ENCODE measurements around the gene KANK4. TPM values are rescaled to one million over a fixed set of nuclear protein-coding genes. Genes with fewer than 3 reads are reported as not detected.
A peak's percentile ranks its signal among the peaks of the same experiment; 100 is the strongest.

Gene KANK4
- total and polyA plus RNA-seq, 2 experiments from 2014 or later: 0.65 to 4.0 TPM

DNA sequence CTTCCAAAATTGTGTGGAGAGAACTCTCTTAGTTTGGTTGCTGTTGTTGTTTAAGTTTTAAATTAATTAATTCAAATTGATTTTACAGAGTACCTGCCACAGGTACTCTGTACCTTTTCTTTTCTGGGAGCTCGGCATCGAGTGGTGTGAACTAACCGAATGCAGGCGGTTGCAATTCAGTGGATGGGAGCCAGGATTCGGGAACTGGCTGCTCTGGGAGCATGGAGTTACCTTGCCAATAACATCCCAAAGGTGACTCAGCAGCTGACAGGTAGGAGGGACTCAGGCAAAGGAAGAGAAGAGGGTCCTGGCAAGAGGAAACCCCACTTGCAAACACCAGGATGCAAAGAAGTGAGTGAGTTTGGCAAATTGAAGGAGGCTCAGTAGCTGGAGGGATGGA, 24.7 kb upstream of the KANK4 start:
- no peaks in the 10 kb centered on the region for H3K36me3 ChIP-seq
- no peaks in the 10 kb centered on the region for H3K27me3 ChIP-seq
- no peaks in the 10 kb centered on the region for H3K4me1 ChIP-seq (ENCODE audit: low read depth)
- DNase-seq (ENCODE audit: low read depth in 1 of 2, low spot score in 1 of 2): no peak
- H3K27ac ChIP-seq: no peak overlapping the region
- no peaks in the 10 kb centered on the region for H3K9me3 ChIP-seq (ENCODE audit: low read depth)
- TF ChIP-seq, protein P1, sequence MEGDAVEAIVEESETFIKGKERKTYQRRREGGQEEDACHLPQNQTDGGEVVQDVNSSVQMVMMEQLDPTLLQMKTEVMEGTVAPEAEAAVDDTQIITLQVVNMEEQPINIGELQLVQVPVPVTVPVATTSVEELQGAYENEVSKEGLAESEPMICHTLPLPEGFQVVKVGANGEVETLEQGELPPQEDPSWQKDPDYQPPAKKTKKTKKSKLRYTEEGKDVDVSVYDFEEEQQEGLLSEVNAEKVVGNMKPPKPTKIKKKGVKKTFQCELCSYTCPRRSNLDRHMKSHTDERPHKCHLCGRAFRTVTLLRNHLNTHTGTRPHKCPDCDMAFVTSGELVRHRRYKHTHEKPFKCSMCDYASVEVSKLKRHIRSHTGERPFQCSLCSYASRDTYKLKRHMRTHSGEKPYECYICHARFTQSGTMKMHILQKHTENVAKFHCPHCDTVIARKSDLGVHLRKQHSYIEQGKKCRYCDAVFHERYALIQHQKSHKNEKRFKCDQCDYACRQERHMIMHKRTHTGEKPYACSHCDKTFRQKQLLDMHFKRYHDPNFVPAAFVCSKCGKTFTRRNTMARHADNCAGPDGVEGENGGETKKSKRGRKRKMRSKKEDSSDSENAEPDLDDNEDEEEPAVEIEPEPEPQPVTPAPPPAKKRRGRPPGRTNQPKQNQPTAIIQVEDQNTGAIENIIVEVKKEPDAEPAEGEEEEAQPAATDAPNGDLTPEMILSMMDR (IDR thresholded peaks at IDR 0.05; ENCODE audit: low read depth, low read length): no peak
- no peak overlapping the region for H3K4me3 ChIP-seq

DNA sequence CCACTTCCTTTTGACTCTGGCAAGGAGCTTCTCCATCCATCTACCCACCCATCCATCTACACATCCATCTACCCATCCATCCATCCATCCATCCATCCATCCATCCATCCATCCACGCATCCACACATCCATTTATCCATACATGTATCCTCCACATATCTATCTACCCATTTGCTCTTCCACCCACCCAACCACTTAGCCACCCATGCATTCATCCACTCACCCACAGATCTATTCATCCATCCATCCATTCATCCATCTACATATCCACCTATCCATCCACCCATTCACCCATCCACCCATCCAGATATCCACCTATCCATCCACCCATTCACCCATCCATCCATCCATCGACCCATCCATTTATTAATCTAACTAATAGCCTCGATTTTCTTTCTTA, 23.0 kb upstream of the KANK4 start:
- Histone ChIP-seq H3K4me1 (ENCODE audit: low read depth) (peaks cover 7% of the 10 kb centered on the region), H3K9me3 (ENCODE audit: low read depth) (no peaks in the 10 kb centered on the region), H3K27ac (no peak overlapping the region), H3K4me3 (no peak overlapping the region), H3K36me3 (no peaks in the 10 kb centered on the region), H3K27me3 (no peaks in the 10 kb centered on the region)
- TF ChIP-seq, protein P1 (IDR thresholded peaks at IDR 0.05; ENCODE audit: low read depth, low read length): no peak
- DNase-seq (ENCODE audit: low read depth in 1 of 2, low spot score in 1 of 2): no peak

DNA sequence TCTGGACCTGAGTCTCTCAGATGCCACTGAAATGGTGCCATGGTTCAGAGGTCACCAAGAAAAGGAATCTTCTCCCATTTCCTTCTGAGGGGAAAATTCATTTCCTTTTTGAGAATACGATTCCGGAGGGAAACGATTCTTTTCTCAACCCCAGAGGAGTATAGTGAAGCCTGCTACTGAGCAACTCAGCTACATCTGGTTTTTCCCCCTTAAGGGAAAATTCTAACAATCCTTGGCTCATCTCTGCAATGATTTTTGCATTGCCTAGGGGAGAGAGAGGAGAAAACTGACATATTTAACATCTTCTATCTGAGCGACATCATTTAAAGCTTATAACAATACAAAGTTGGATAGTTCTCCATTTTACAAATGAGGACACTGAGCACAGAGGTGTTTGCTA, 22.4 kb upstream of the KANK4 start:
- no peak overlapping the region for H3K27ac ChIP-seq
- TF ChIP-seq, protein P1 (IDR thresholded peaks at IDR 0.05; ENCODE audit: low read depth, low read length): no peak

DNA sequence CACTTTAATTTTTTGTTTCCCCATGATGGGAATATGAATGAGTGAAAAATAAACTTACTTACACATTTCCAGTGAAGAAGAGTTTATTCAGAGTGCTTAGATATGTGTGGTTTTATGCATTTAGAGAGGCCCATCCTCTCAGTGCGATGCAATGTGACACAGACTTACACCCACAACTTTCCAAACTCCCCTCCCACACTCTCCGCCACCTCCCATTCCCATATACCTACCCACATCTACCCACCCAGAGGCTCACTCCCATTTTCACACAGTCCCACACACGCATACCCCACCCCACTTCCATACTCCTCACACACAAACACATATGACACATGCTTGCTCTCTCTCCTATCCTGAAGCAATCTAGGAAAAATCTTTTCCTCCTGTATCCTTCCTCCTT, 21.9 kb upstream of the KANK4 start:
- TF ChIP-seq, protein P1 (IDR thresholded peaks at IDR 0.05; ENCODE audit: low read depth, low read length): no peak
- Histone ChIP-seq H3K27ac (no peak overlapping the region), H3K27me3 (no peaks in the 10 kb centered on the region), H3K4me1 (ENCODE audit: low read depth) (peaks cover 13% of the 10 kb centered on the region), H3K36me3 (no peaks in the 10 kb centered on the region), H3K9me3 (ENCODE audit: low read depth) (no peaks in the 10 kb centered on the region), H3K4me3 (no peak overlapping the region)
- no peak for DNase-seq (ENCODE audit: low read depth in 1 of 2, low spot score in 1 of 2)

More for the DNA sequence above, 22.4 kb upstream of the KANK4 start:
- Histone ChIP-seq H3K9me3 (ENCODE audit: low read depth) (no peaks in the 10 kb centered on the region), H3K36me3 (no peaks in the 10 kb centered on the region), H3K4me1 (ENCODE audit: low read depth) (peaks cover 13% of the 10 kb centered on the region), H3K4me3 (no peak overlapping the region), H3K27me3 (no peaks in the 10 kb centered on the region)
- DNase-seq (ENCODE audit: low read depth in 1 of 2, low spot score in 1 of 2): no peak

DNA sequence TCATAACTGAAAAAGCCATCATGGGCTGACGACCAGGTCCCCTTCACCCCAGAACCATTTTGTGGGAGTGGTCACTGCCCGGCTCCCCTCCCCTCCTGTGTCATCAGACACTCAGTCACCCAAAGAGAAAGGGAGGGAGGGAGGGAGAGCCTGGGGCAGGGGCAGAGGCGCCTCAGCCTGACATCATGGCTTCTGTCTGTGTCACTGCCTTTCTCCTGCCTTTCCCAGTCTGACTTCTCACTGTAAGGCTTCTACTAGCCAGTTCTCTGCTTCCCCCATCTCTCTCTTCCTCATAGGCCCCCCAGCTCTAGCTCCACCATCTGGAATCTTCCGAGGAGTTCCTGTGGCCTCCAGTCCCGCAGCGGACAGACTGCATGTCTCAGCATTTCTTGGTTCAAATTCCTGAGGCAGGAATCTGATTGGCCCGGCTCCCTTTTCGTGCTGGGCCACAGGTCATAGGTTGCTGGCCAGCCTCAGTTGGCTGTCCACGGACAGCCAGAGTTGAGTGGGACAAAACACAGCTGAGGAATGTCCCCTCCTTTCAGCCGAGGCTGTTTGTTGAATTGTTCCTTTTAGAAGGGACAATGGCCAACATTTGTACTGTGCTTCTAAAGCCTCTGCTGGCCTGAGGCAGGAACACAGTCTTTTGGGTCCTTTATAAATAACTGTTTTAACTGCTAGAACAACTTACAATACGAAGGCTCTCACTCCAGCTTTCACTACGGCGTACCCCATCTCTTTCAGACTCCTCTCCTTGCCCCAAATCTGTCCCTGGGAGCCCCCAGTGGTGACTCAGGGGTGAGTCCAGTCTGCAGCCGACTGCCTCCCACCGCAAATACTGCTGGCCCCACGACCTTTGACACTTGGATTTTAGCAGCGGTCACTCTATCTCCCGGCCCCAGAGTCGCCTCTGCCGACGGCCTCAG, 18.7 kb upstream of the KANK4 start:
- Histone ChIP-seq H3K4me1 (ENCODE audit: low read depth) (peaks cover 13% of the 10 kb centered on the region), H3K36me3 (no peaks in the 10 kb centered on the region), H3K27ac (no peak overlapping the region), H3K9me3 (ENCODE audit: low read depth) (no peaks in the 10 kb centered on the region), H3K27me3 (no peaks in the 10 kb centered on the region), H3K4me3 (no peak overlapping the region)
- TF ChIP-seq, protein P1 (IDR thresholded peaks at IDR 0.05; ENCODE audit: low read depth, low read length): no peak
- peak in 1 of 2 donors; percentile 47 for DNase-seq (ENCODE audit: low read depth in 1 of 2, low spot score in 1 of 2)

Data from cardiac muscle cell (in vitro differentiated cells and primary cell).